ENCODE data around the gene CLEC14A. TPM values are rescaled to one million over a fixed set of nuclear protein-coding genes. Genes with fewer than 3 reads are reported as not detected.

Gene CLEC14A
- total RNA-seq, 2 donors from 2014 or later = 44.6 to 63.0 TPM

- Histone ChIP-seq H3K27me3 (no peaks in the 10 kb centered on the region), H3K36me3 (no peaks in the 10 kb centered on the region), H3K4me3 (no peak overlapping the region), H3K9me3 (no peaks in the 10 kb centered on the region), H3K4me1 (no peaks in the 10 kb centered on the region), H3K27ac (peak overlapping the region in 1 of 2 donors; percentile 36)
- no peak for DNase-seq (ENCODE audit: low spot score)
- TF ChIP-seq CTCF (IDR thresholded peaks at IDR 0.05) = no peak
These were observed 36.0 kb upstream of the CLEC14A start for GRCh38 chr14:38291681-38292467.

GRCh38 chr14:38290601-38291188, 34.8 kb upstream of the CLEC14A start:
- TF ChIP-seq CTCF (IDR thresholded peaks at IDR 0.05) = no peak
- no peaks in the 10 kb centered on the region for H3K27me3 ChIP-seq
- DNase-seq (ENCODE audit: low spot score) = no peak
- no peaks in the 10 kb centered on the region for H3K36me3 ChIP-seq
- H3K27ac ChIP-seq = peak overlapping the region in 1 of 2 donors; percentile 57
- H3K4me1 ChIP-seq = no peaks in the 10 kb centered on the region
- no peaks in the 10 kb centered on the region for H3K9me3 ChIP-seq
- no peak overlapping the region for H3K4me3 ChIP-seq

- no peaks in the 10 kb centered on the region for H3K27me3 ChIP-seq
- no peaks in the 10 kb centered on the region for H3K4me1 ChIP-seq
- DNase-seq (ENCODE audit: low spot score) = no peak
- peaks cover 0 to 5% of the 10 kb centered on the region in 2 donors for H3K9me3 ChIP-seq
- no peak for TF ChIP-seq CTCF (IDR thresholded peaks at IDR 0.05)
- H3K36me3 ChIP-seq = no peaks in the 10 kb centered on the region
- H3K27ac ChIP-seq = no peak overlapping the region
- H3K4me3 ChIP-seq = no peak overlapping the region
These were observed 30.6 kb upstream of the CLEC14A start for GRCh38 chr14:38286452-38286851.

- no peak for DNase-seq (ENCODE audit: low spot score)
- H3K27me3 ChIP-seq = no peaks in the 10 kb centered on the region
- H3K27ac ChIP-seq = no peak overlapping the region
- no peaks in the 10 kb centered on the region for H3K36me3 ChIP-seq
- H3K4me1 ChIP-seq = no peaks in the 10 kb centered on the region
- no peak for TF ChIP-seq CTCF (IDR thresholded peaks at IDR 0.05)
- no peak overlapping the region for H3K4me3 ChIP-seq
- peaks cover 0 to 5% of the 10 kb centered on the region in 2 donors for H3K9me3 ChIP-seq
These were observed 30.1 kb upstream of the CLEC14A start for GRCh38 chr14:38285962-38286361.

GRCh38 chr14:38282936-38283335, 27.0 kb upstream of the CLEC14A start:
- no peak for DNase-seq (ENCODE audit: low spot score)
- no peaks in the 10 kb centered on the region for H3K36me3 ChIP-seq
- peaks cover 0 to 5% of the 10 kb centered on the region in 2 donors for H3K9me3 ChIP-seq
- no peak for TF ChIP-seq CTCF (IDR thresholded peaks at IDR 0.05)
- no peaks in the 10 kb centered on the region for H3K27me3 ChIP-seq
- H3K4me3 ChIP-seq = no peak overlapping the region
- H3K4me1 ChIP-seq = no peaks in the 10 kb centered on the region
- no peak overlapping the region for H3K27ac ChIP-seq

Data from right atrium auricular region (tissue), 2 donors.